OCI-LY7 (cell line): ENCODE data around the gene UBE2D1.

Source experiments
- CTCF ChIP-seq: fragments of 200-600 bp; sonication (generic); conservative IDR thresholded peaks from 2 replicates; pipeline ENCODE4 v1.5.1; 2014; ENCODE audit warnings: mild to moderate bottlenecking, antibody characterized with exemption, low read length, moderate library complexity, mixed read lengths
- EZH2phosphoT487 ChIP-seq: fragments of 200-600 bp; sonication (generic); IDR thresholded peaks from 2 replicates; pipeline ENCODE4 v1.6.1; 2018; ENCODE audit warnings: low read depth, borderline replicate concordance, mild to moderate bottlenecking, mixed run types, antibody characterized with exemption, low read length, moderate library complexity, mixed read lengths

- TF ChIP-seq CTCF (no peak), EZH2phosphoT487 (no peak)
These were observed 40.8 kb upstream of the UBE2D1 start for GRCh38 chr10:58293989-58294388.
